B cell (primary cell): ENCODE measurements around the gene EGLN3.

Experiments
- EZH2 ChIP-seq: IDR thresholded peaks from 2 replicates; pipeline ENCODE4 v1.6.1; 2012; ENCODE audit warnings: borderline replicate concordance, low read depth, mild to moderate bottlenecking, moderate library complexity, low read length; ENCODE audit not compliant: insufficient read depth, poor library complexity, severe bottlenecking
- TF ChIP-seq, protein P1 (sequence below): fragments of 200-600 bp; IDR thresholded peaks from one replicate; pipeline ENCODE4 v1.8.0; 2022; ENCODE audit warnings: antibody characterized with exemption, mild to moderate bottlenecking

DNA sequence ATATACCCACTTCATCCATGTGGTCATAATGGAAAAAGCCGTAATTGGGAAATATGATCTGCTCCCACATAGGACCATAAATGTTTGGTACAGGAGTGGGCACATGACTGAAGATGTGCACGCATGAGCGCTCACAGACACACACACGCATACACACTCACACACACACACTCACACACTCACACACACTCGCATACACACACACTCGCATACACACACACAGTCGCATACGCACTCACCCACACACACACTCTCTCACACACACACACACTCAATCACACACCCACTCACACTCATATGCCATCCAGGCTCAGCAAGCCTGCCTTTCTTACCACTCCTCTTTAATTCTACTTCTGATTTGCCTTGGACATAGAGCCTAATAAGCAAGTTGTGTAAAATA is 45.6 kb upstream of the EGLN3 start:
- TF ChIP-seq, protein P1, sequence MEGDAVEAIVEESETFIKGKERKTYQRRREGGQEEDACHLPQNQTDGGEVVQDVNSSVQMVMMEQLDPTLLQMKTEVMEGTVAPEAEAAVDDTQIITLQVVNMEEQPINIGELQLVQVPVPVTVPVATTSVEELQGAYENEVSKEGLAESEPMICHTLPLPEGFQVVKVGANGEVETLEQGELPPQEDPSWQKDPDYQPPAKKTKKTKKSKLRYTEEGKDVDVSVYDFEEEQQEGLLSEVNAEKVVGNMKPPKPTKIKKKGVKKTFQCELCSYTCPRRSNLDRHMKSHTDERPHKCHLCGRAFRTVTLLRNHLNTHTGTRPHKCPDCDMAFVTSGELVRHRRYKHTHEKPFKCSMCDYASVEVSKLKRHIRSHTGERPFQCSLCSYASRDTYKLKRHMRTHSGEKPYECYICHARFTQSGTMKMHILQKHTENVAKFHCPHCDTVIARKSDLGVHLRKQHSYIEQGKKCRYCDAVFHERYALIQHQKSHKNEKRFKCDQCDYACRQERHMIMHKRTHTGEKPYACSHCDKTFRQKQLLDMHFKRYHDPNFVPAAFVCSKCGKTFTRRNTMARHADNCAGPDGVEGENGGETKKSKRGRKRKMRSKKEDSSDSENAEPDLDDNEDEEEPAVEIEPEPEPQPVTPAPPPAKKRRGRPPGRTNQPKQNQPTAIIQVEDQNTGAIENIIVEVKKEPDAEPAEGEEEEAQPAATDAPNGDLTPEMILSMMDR, result no peak
- TF ChIP-seq EZH2, result no peak
